Endothelial cell of umbilical vein (primary cell): ENCODE measurements around the gene NPTX2. TPM values are rescaled to one million over a fixed set of nuclear protein-coding genes. Genes with fewer than 3 reads are reported as not detected.

Source experiments
- BruUV-seq: library from RNA; stranded (reverse); fragments of 400-500 nt; replicated peaks from 2 replicates; lab custom pipeline; 2021; lab: Mats Ljungman, UMichigan
- CTCF ChIA-PET: fragments of 300-600, 350-600 bp; sonication (Branson Sonifier 250); formaldehyde crosslinking; loops from one replicate; lab custom pipeline; 2021; ENCODE audit warnings: antibody characterized with exemption, inconsistent platforms; lab: Charles Lee
- POLR2A ChIA-PET: fragments of 300-600, 350-600 bp; sonication (Branson Sonifier 250); formaldehyde crosslinking; loops from one replicate; lab custom pipeline; 2021; ENCODE audit warnings: antibody characterized with exemption, inconsistent platforms; lab: Charles Lee
- DNase-seq: peaks from one replicate; pipeline ENCODE4 v3.0.0-alpha.2; 2011; ENCODE audit warnings: low read depth, low spot score
- FAIRE-seq: peaks from 2 replicates; lab custom pipeline; 2011; peaks lifted over from hg19 to GRCh38; lab: Jason Lieb, UNC
- H2AFZ ChIP-seq: 2 replicates; pipeline ENCODE4 v1.6.0; 2012; ENCODE audit warnings: low read depth, low read length, control low read depth, inconsistent platforms
- H3K27ac ChIP-seq: 2 replicates; pipeline ENCODE4 v1.5.1; 2011; ENCODE audit warnings: low read depth, mild to moderate bottlenecking, control low read depth, low read length, moderate library complexity; ENCODE audit not compliant: insufficient read depth
- H3K27me3 ChIP-seq, 2 experiments: 2 replicates each; pipeline versions ENCODE4 v1.6.0 to v1.6.1; 2011; ENCODE audit warnings: low read length in 2 of 2, mixed read lengths in 1 of 2; ENCODE audit not compliant: control insufficient read depth in 2 of 2, insufficient read depth in 2 of 2
- H3K36me3 ChIP-seq, 2 experiments: 2 replicates in 1 of 2; 3 replicates in 1 of 2; pipeline ENCODE4 v1.5.1; 2011; ENCODE audit warnings: low read length in 2 of 2, mild to moderate bottlenecking in 1 of 2, moderate library complexity in 1 of 2; ENCODE audit not compliant: control insufficient read depth in 2 of 2, insufficient read depth in 2 of 2; ENCODE audit errors: extremely low read depth in 1 of 2
- H3K4me1 ChIP-seq: 3 replicates; pipeline ENCODE4 v1.5.1; 2011; ENCODE audit warnings: mild to moderate bottlenecking, low read length; ENCODE audit not compliant: control insufficient read depth, insufficient read depth; ENCODE audit errors: extremely low read depth
- H3K4me2 ChIP-seq: 2 replicates; pipeline ENCODE4 v1.6.1; 2011; ENCODE audit warnings: low read length, control low read depth, mixed read lengths; ENCODE audit not compliant: insufficient read depth
- H3K4me3 ChIP-seq, 3 experiments: fragments of 200-600 bp in 1 of 3; sonication (generic), shearing (Covaris generic) in 1 of 3; replicated peaks in 1 of 3; 2 replicates each; pipeline ENCODE4 v1.5.1; 2011 to 2016; ENCODE audit warnings: control low read depth in 3 of 3, low read length in 3 of 3, mild to moderate bottlenecking in 2 of 3, inconsistent platforms in 1 of 3, low read depth in 1 of 3, moderate library complexity in 1 of 3; ENCODE audit not compliant: insufficient read depth in 1 of 3
- H3K79me2 ChIP-seq: 2 replicates; pipeline ENCODE4 v1.6.0; 2012; ENCODE audit warnings: low read length, inconsistent platforms; ENCODE audit not compliant: control insufficient read depth, insufficient read depth
- H3K9ac ChIP-seq: replicated peaks from 2 replicates; pipeline ENCODE3; 2011; ENCODE audit warnings: low read length, control low read depth; ENCODE audit not compliant: insufficient read depth; ENCODE audit errors: extremely low read depth
- H3K9me1 ChIP-seq: replicated peaks from 3 replicates; pipeline ENCODE4 v1.6.0; 2011; ENCODE audit warnings: mild to moderate bottlenecking, low read length; ENCODE audit not compliant: control insufficient read depth, insufficient read depth; ENCODE audit errors: extremely low read depth
- H3K9me3 ChIP-seq: replicated peaks from 2 replicates; pipeline ENCODE4 v1.5.1; 2012; ENCODE audit warnings: low read length, inconsistent platforms; ENCODE audit not compliant: control insufficient read depth, insufficient read depth
- H4K20me1 ChIP-seq: replicated peaks from 2 replicates; pipeline ENCODE3; 2011; ENCODE audit warnings: mild to moderate bottlenecking, low read length; ENCODE audit not compliant: control insufficient read depth, insufficient read depth; ENCODE audit errors: extremely low read depth
- CTCF ChIP-seq, 2 donors: IDR thresholded peaks; 1 replicate in 1 of 2; 2 replicates in 1 of 2; pipeline ENCODE4 v1.5.1; 2011; ENCODE audit warnings: low read length in 2 of 2, mild to moderate bottlenecking in 2 of 2, moderate library complexity in 2 of 2, control low read depth in 1 of 2, inconsistent platforms in 1 of 2, low read depth in 1 of 2; ENCODE audit not compliant: insufficient read depth in 1 of 2; ENCODE audit errors: extremely low read depth in 1 of 2
- EZH2 ChIP-seq: IDR thresholded peaks from 2 replicates; pipeline ENCODE4 v1.6.1; 2012; ENCODE audit warnings: borderline replicate concordance, low read depth, mild to moderate bottlenecking, moderate library complexity, low read length, inconsistent platforms; ENCODE audit not compliant: severe bottlenecking
- FOS ChIP-seq: IDR thresholded peaks from 2 replicates; pipeline ENCODE4 v1.6.1; 2011; ENCODE audit warnings: mild to moderate bottlenecking, low read length, moderate library complexity, borderline replicate concordance; ENCODE audit not compliant: insufficient read depth
- GATA2 ChIP-seq: IDR thresholded peaks from 2 replicates; pipeline ENCODE4 v1.7.0; 2011; ENCODE audit warnings: low read depth, mild to moderate bottlenecking, moderate library complexity, mixed read lengths, low read length; ENCODE audit not compliant: insufficient read length, insufficient read depth
- JUN ChIP-seq: IDR thresholded peaks from 2 replicates; pipeline ENCODE4 v1.6.1; 2011; ENCODE audit warnings: borderline replicate concordance, low read depth; ENCODE audit not compliant: insufficient read length, insufficient read depth
- MYC ChIP-seq: IDR thresholded peaks from one replicate; pipeline ENCODE4 v1.6.1; 2011; ENCODE audit warnings: mild to moderate bottlenecking, low read depth, low read length
- POLR2A ChIP-seq: IDR thresholded peaks from 2 replicates; pipeline ENCODE4 v1.6.1; 2012; ENCODE audit warnings: low read depth, mild to moderate bottlenecking, control low read depth, low read length
- POLR2AphosphoS5 ChIP-seq: IDR thresholded peaks from 2 replicates; pipeline ENCODE4 v1.6.1; 2012; ENCODE audit warnings: low read depth, mild to moderate bottlenecking, control low read depth, low read length, moderate library complexity; ENCODE audit not compliant: insufficient read depth
- dilution Hi-C: fragments of 300-500 bp; cut with MboI; formaldehyde crosslinking; loops from one replicate; pipeline ENCODE4 v1.15.0; 2019; ENCODE audit warnings: low sequenced_read_pairs; ENCODE audit not compliant: extremely low pct_ligation_motif_present
- intact Hi-C: fragments of 100-400 bp; cut with micrococcal nuclease; formaldehyde crosslinking; loops from one replicate; pipeline ENCODE4 v1.10.0; 2022
- polyA plus RNA-seq, 4 experiments: library from polyadenylated mRNA; depleted of rRNA in 3 of 4; stranded (reverse) in 3 of 4; unstranded in 1 of 4; fragments of >200 nt; gene quantifications; 2 replicates each; pipeline versions ENCODE4 v1.2.1 to v1.2.3, GENCODE V29; 2011 to 2012; ENCODE audit warnings: missing spikeins in 1 of 4
- total RNA-seq: library from RNA; stranded (reverse); gene quantifications from 2 replicates; pipeline ENCODE4 v1.2.3, GENCODE V29; 2021
- TF ChIP-seq, protein P1 (sequence below): IDR thresholded peaks from 2 replicates; pipeline ENCODE4 v1.6.1; 2011; ENCODE audit not compliant: insufficient read depth, insufficient read length

The NPTX2 gene
- total and polyA plus RNA-seq, 2 donors (not counting 3 experiments of a cell fraction or from before 2014, with no cell fraction given): 0.15 to 0.53 TPM

DNA sequence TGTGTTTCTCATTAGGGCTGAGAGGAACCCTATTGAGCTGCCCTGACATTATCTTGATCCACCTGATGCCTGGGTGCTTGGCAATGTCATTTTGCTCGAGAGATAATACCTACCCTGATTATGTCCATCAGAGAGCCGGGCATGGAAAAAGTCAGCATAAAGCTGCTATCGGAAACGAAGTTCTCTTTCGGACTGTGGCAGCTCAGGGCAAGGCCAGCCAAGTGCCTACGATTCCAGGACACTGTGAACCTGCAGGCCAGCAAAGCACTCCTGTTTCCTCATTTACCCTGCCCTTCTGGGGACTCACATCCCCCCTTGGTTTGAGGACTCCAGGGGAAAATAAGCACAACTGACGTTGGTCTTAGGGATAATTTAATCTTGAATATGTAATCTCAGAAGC is 25.2 kb upstream of the NPTX2 start:
- Histone ChIP-seq H4K20me1 (no peaks in the 10 kb centered on the region), H3K4me1 (no peaks in the 10 kb centered on the region), H3K4me2 (no peak overlapping the region), H3K79me2 (no peaks in the 10 kb centered on the region), H3K4me3 (no peak overlapping the region), H2AFZ (no peak overlapping the region), H3K9ac (no peak overlapping the region), H3K27ac (no peak overlapping the region), H3K27me3 (no peaks in the 10 kb centered on the region), H3K9me1 (no peaks in the 10 kb centered on the region), H3K9me3 (no peaks in the 10 kb centered on the region), H3K36me3 (no peaks in the 10 kb centered on the region)
- DNase-seq (no peak), FAIRE-seq (no peak)
- POLR2A ChIA-PET: no interaction called here
- dilution Hi-C loops: no loop called here
- CTCF ChIA-PET: no interaction called here
- intact Hi-C loops: no loop called here
- TF ChIP-seq FOS: no peak
- TF ChIP-seq EZH2: no peak
- TF ChIP-seq GATA2: no peak
- TF ChIP-seq MYC: no peak
- TF ChIP-seq JUN: no peak
- BruUV-seq: no TSS peak

DNA sequence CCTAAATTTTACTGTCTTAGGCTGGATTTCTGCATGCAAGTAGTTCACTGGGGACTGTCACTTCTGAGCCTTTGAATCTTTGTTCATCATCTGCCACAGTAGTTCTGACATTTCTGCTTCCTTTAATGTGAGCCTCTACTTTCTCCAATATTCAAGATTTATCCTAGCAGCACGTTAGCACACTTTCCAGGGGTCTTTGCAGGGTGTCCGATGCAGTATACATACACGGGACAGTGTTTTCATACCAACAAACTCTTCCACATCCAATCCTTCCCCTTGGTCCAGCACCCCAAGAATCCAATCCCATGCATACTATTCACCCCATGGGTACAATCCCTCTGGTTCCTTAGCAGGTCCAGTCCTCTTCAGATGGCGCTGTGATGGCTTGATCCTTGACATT is 22.7 kb upstream of the NPTX2 start:
- H3K27ac ChIP-seq: no peak overlapping the region
- H3K9ac ChIP-seq: no peak overlapping the region
- no peaks in the 10 kb centered on the region for H3K36me3 ChIP-seq
- intact Hi-C loops: no loop called here
- no peak overlapping the region for H2AFZ ChIP-seq
- H3K4me3 ChIP-seq: no peak overlapping the region
- TF ChIP-seq POLR2A: no peak
- no peak for TF ChIP-seq JUN
- no peak for TF ChIP-seq FOS
- no peak for TF ChIP-seq POLR2AphosphoS5
- no peak for TF ChIP-seq GATA2
- no peak for TF ChIP-seq EZH2
- TF ChIP-seq CTCF (IDR thresholded peaks at IDR 0.05; ENCODE audit: extremely low read depth in 1 of 2, insufficient read depth in 1 of 2, low read depth in 1 of 2, low read length in 2 of 2): no peak
- TF ChIP-seq, protein P1, sequence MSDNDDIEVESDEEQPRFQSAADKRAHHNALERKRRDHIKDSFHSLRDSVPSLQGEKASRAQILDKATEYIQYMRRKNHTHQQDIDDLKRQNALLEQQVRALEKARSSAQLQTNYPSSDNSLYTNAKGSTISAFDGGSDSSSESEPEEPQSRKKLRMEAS: no peak
- TF ChIP-seq MYC: no peak
- no peaks in the 10 kb centered on the region for H3K9me1 ChIP-seq
- no peaks in the 10 kb centered on the region for H3K27me3 ChIP-seq
- H3K79me2 ChIP-seq: no peaks in the 10 kb centered on the region
- H3K4me1 ChIP-seq: no peaks in the 10 kb centered on the region
- no peaks in the 10 kb centered on the region for H4K20me1 ChIP-seq
- FAIRE-seq (no peak), DNase-seq (no peak)
- dilution Hi-C loops: no loop called here
- no peak overlapping the region for H3K4me2 ChIP-seq
- POLR2A ChIA-PET: no interaction called here
- CTCF ChIA-PET: no interaction called here
- no peaks in the 10 kb centered on the region for H3K9me3 ChIP-seq
- BruUV-seq: no TSS peak
